ENCODE results near the gene MS4A14.

DNA sequence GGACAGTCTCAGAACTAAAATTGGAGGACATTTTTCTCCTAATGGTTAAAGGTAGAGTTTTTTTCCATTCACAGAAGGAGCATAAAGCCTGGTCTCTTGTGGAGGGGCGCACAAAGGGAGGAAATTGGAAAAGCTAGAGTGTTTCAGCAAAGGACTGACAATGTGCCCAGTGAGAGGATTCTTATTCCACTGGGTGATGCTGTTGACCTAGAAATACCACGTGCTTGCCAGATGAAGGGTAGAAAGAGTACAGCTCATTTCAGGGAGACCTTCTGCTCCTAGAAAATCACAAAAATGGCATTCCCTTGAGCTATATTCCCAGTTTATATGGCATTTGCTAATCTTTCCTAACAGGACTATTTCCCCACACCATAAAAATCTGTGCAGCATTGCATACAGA is 48.1 kb upstream of the MS4A14 start:
- TF ChIP-seq, protein P1, sequence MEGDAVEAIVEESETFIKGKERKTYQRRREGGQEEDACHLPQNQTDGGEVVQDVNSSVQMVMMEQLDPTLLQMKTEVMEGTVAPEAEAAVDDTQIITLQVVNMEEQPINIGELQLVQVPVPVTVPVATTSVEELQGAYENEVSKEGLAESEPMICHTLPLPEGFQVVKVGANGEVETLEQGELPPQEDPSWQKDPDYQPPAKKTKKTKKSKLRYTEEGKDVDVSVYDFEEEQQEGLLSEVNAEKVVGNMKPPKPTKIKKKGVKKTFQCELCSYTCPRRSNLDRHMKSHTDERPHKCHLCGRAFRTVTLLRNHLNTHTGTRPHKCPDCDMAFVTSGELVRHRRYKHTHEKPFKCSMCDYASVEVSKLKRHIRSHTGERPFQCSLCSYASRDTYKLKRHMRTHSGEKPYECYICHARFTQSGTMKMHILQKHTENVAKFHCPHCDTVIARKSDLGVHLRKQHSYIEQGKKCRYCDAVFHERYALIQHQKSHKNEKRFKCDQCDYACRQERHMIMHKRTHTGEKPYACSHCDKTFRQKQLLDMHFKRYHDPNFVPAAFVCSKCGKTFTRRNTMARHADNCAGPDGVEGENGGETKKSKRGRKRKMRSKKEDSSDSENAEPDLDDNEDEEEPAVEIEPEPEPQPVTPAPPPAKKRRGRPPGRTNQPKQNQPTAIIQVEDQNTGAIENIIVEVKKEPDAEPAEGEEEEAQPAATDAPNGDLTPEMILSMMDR (conservative IDR thresholded peaks at IDR 0.05; ENCODE audit: low read depth, low read length) = no peak
- no peak for TF ChIP-seq EZH2 (IDR thresholded peaks at IDR 0.05; ENCODE audit: borderline replicate concordance, low read depth, low read length, poor library complexity, severe bottlenecking)
